H1 (cell line): ENCODE measurements around the gene CRTC1. TPM values are rescaled to one million over a fixed set of nuclear protein-coding genes. Genes with fewer than 3 reads are reported as not detected.
A peak's percentile ranks its signal among the peaks of the same experiment; 100 is the strongest.

Experiments used
- CTCF ChIA-PET: fragments of 300-600 bp; sonication (Branson Sonifier 250); formaldehyde crosslinking; loops from one replicate; lab custom pipeline; 2021; ENCODE audit not compliant: partially characterized antibody; lab: Charles Lee
- POLR2A ChIA-PET: fragments of 300-600 bp; sonication (Branson Sonifier 250); formaldehyde crosslinking; loops from one replicate; lab custom pipeline; 2021; ENCODE audit warnings: inconsistent platforms; ENCODE audit not compliant: partially characterized antibody; lab: Charles Lee
- DNase-seq, 2 experiments: peaks; one replicate each; pipeline versions ENCODE4 v3.0.0 to v3.0.0-alpha.2; 2010 to 2022; ENCODE audit warnings: low spot score in 2 of 2, low read depth in 1 of 2, mixed read lengths in 1 of 2
- FAIRE-seq: peaks from 2 replicates; lab custom pipeline; 2011; peaks lifted over from hg19 to GRCh38; lab: Jason Lieb, UNC
- H2AFZ ChIP-seq: 2 replicates; pipeline ENCODE4 v1.8.1; 2012; ENCODE audit warnings: low read length, inconsistent platforms
- H2AK5ac ChIP-seq: 2 replicates; pipeline ENCODE4 v1.6.1; 2013; ENCODE audit warnings: low read depth, low read length
- H2BK120ac ChIP-seq: replicated peaks from 2 replicates; pipeline ENCODE3; 2013; ENCODE audit warnings: low read depth, low read length, inconsistent platforms
- H2BK12ac ChIP-seq: 2 replicates; pipeline ENCODE4 v1.6.1; 2013; ENCODE audit warnings: low read depth, low read length
- H2BK15ac ChIP-seq: 2 replicates; pipeline ENCODE4 v1.6.1; 2013; ENCODE audit warnings: low read length
- H2BK20ac ChIP-seq: 2 replicates; pipeline ENCODE4 v1.6.1; 2013; ENCODE audit warnings: low read length
- H2BK5ac ChIP-seq: 2 replicates; pipeline ENCODE4 v1.6.1; 2013; ENCODE audit warnings: low read depth, low read length
- H3K14ac ChIP-seq: 2 replicates; pipeline ENCODE4 v1.6.1; 2013; ENCODE audit warnings: inconsistent platforms; ENCODE audit not compliant: insufficient read length
- H3K18ac ChIP-seq: 2 replicates; pipeline ENCODE4 v1.6.1; 2013; ENCODE audit warnings: low read length; ENCODE audit errors: extremely low read depth
- H3K23ac ChIP-seq: 2 replicates; pipeline ENCODE4 v1.6.1; 2013; ENCODE audit warnings: inconsistent platforms; ENCODE audit not compliant: insufficient read length
- H3K23me2 ChIP-seq: 2 replicates; pipeline ENCODE4 v1.6.1; 2013; ENCODE audit warnings: low read depth, low read length
- H3K27ac ChIP-seq: 2 replicates; pipeline ENCODE4 v1.6.1; 2011; ENCODE audit warnings: low read depth, low read length, inconsistent platforms
- H3K27me3 ChIP-seq, 4 experiments: replicated peaks in 1 of 4; 1 replicate in 1 of 4; 2 replicates in 3 of 4; pipeline versions ENCODE4 v1.6.1 to v1.8.1; 2011 to 2013; ENCODE audit warnings: low read length in 3 of 4, mild to moderate bottlenecking in 3 of 4, inconsistent platforms in 2 of 4, mixed read lengths in 2 of 4, moderate library complexity in 1 of 4; ENCODE audit not compliant: control insufficient read depth in 3 of 4, insufficient read depth in 3 of 4; ENCODE audit errors: extremely low read depth in 1 of 4
- H3K36me3 ChIP-seq, 4 experiments: 2 replicates each; pipeline versions ENCODE4 v1.6.1 to v1.8.1; 2011 to 2013; ENCODE audit warnings: mild to moderate bottlenecking in 4 of 4, low read length in 3 of 4, moderate library complexity in 2 of 4, control low read depth in 1 of 4, inconsistent platforms in 1 of 4; ENCODE audit not compliant: insufficient read depth in 4 of 4, control insufficient read depth in 2 of 4
- H3K4ac ChIP-seq: replicated peaks from 2 replicates; pipeline ENCODE3; 2013; ENCODE audit warnings: low read length, low read depth, mixed read lengths, inconsistent platforms; ENCODE audit not compliant: insufficient read length
- H3K4me1 ChIP-seq, 4 experiments: replicated peaks in 1 of 4; 1 replicate in 1 of 4; 2 replicates in 3 of 4; pipeline versions ENCODE4 v1.6.1 to v1.8.1; 2011 to 2013; ENCODE audit warnings: low read length in 3 of 4, inconsistent platforms in 2 of 4, mixed read lengths in 1 of 4; ENCODE audit not compliant: insufficient read depth in 4 of 4, control insufficient read depth in 3 of 4
- H3K4me2 ChIP-seq, 2 experiments: 2 replicates each; pipeline versions ENCODE4 v1.6.1 to v1.8.1; 2011 to 2013; ENCODE audit warnings: low read depth in 2 of 2, low read length in 2 of 2, control low read depth in 1 of 2, inconsistent platforms in 1 of 2, mild to moderate bottlenecking in 1 of 2; ENCODE audit not compliant: insufficient read depth in 1 of 2
- H3K4me3 ChIP-seq, 4 experiments: fragments of 200-600, 300-600 bp in 1 of 4; sonication (generic), shearing (Covaris generic), sonication (Bioruptor Twin) in 1 of 4; 2 replicates each; pipeline versions ENCODE4 v1.5.1 to v1.8.1; 2011 to 2016; ENCODE audit warnings: low read length in 4 of 4, low read depth in 3 of 4, control low read depth in 2 of 4, inconsistent platforms in 2 of 4, mild to moderate bottlenecking in 2 of 4, mixed read lengths in 1 of 4, moderate library complexity in 1 of 4; ENCODE audit not compliant: insufficient read depth in 2 of 4; ENCODE audit errors: extremely low read depth in 1 of 4
- H3K56ac ChIP-seq: replicated peaks from 2 replicates; pipeline ENCODE3; 2013; ENCODE audit warnings: low read depth, mild to moderate bottlenecking, mixed read lengths, low read length, inconsistent platforms; ENCODE audit not compliant: insufficient read length
- H3K79me1 ChIP-seq: 2 replicates; pipeline ENCODE4 v1.6.1; 2013; ENCODE audit warnings: low read depth, low read length, control low read depth
- H3K79me2 ChIP-seq, 2 experiments: 2 replicates each; pipeline versions ENCODE4 v1.6.1 to v1.8.1; 2012 to 2013; ENCODE audit warnings: low read length in 2 of 2, mild to moderate bottlenecking in 2 of 2, inconsistent platforms in 1 of 2; ENCODE audit not compliant: insufficient read depth in 2 of 2, control insufficient read depth in 1 of 2
- H3K9ac ChIP-seq, 4 experiments: replicated peaks in 1 of 4; 1 replicate in 1 of 4; 2 replicates in 3 of 4; pipeline versions ENCODE4 v1.6.1 to v1.8.1; 2011 to 2013; ENCODE audit warnings: low read depth in 3 of 4, low read length in 3 of 4, control low read depth in 2 of 4, mild to moderate bottlenecking in 2 of 4, moderate library complexity in 2 of 4, inconsistent platforms in 1 of 4; ENCODE audit errors: extremely low read depth in 1 of 4
- H3K9me3 ChIP-seq, 2 experiments: 2 replicates each; pipeline versions ENCODE4 v1.6.1 to v1.8.1; 2012 to 2013; ENCODE audit warnings: mild to moderate bottlenecking in 2 of 2, moderate library complexity in 2 of 2, control low read depth in 1 of 2, inconsistent platforms in 1 of 2, low read depth in 1 of 2, low read length in 1 of 2, mixed read lengths in 1 of 2; ENCODE audit not compliant: insufficient read depth in 2 of 2
- H4K20me1 ChIP-seq, 2 experiments: replicated peaks in 1 of 2; 2 replicates each; pipeline versions ENCODE3 to v1.8.1; 2011 to 2013; ENCODE audit warnings: inconsistent platforms in 2 of 2, low read length in 2 of 2, mild to moderate bottlenecking in 1 of 2; ENCODE audit not compliant: insufficient read depth in 2 of 2, control insufficient read depth in 1 of 2
- H4K5ac ChIP-seq: 2 replicates; pipeline ENCODE4 v1.6.1; 2013; ENCODE audit warnings: low read length, low read depth, mixed read lengths, inconsistent platforms; ENCODE audit not compliant: insufficient read length
- H4K8ac ChIP-seq: 2 replicates; pipeline ENCODE4 v1.8.0; 2013; ENCODE audit warnings: mild to moderate bottlenecking, moderate library complexity, low read length, inconsistent platforms; ENCODE audit not compliant: insufficient read depth; ENCODE audit errors: extremely low read depth
- H4K91ac ChIP-seq: replicated peaks from 2 replicates; pipeline ENCODE3; 2013; ENCODE audit warnings: low read length, mixed read lengths, inconsistent platforms; ENCODE audit not compliant: insufficient read length
- BACH1 ChIP-seq: IDR thresholded peaks from 2 replicates; pipeline ENCODE4 v1.6.1; 2012; ENCODE audit warnings: low read length, improper control_type of control experiment
- CBX8 ChIP-seq: fragments of 300-800, 300-1000 bp; sonication (generic); IDR thresholded peaks from 2 replicates; pipeline ENCODE4 v1.7.1; 2016; ENCODE audit warnings: low read depth, low read length, borderline replicate concordance
- EGR1 ChIP-seq: IDR thresholded peaks from 2 replicates; pipeline ENCODE4 v1.6.1; 2011; ENCODE audit warnings: low read depth, low read length, borderline replicate concordance
- HDAC2 ChIP-seq, 2 experiments: fragments of 300-600 bp in 1 of 2; sonication (generic) in 1 of 2; IDR thresholded peaks; 2 replicates each; pipeline ENCODE4 v1.6.1; 2011 to 2012; ENCODE audit warnings: low read depth in 2 of 2, low read length in 2 of 2, mild to moderate bottlenecking in 2 of 2, moderate library complexity in 2 of 2, borderline replicate concordance in 1 of 2, inconsistent platforms in 1 of 2
- JUND ChIP-seq: IDR thresholded peaks from 2 replicates; pipeline ENCODE4 v1.6.1; 2011; ENCODE audit warnings: mild to moderate bottlenecking, improper control_type of control experiment, low read length
- PHF8 ChIP-seq: fragments of 200-600 bp; sonication (generic); conservative IDR thresholded peaks from 2 replicates; pipeline ENCODE4 v1.7.1; 2012; ENCODE audit warnings: low read depth, mild to moderate bottlenecking, inconsistent platforms, low read length, moderate library complexity
- POLR2AphosphoS5 ChIP-seq: IDR thresholded peaks from 2 replicates; pipeline ENCODE4 v1.6.1; 2011; ENCODE audit warnings: low read depth, low read length
- RNF2 ChIP-seq: fragments of 200-900, 300-1000 bp; sonication (generic); IDR thresholded peaks from 2 replicates; pipeline ENCODE4 v1.7.1; 2016; ENCODE audit warnings: borderline replicate concordance, low read depth, mild to moderate bottlenecking, antibody characterized with exemption, low read length; ENCODE audit not compliant: poor library complexity, severe bottlenecking; ENCODE audit errors: missing control alignments
- SIN3A ChIP-seq, 2 experiments: IDR thresholded peaks in 1 of 2; conservative IDR thresholded peaks in 1 of 2; 2 replicates each; pipeline ENCODE4 v1.6.1; 2011 to 2012; ENCODE audit warnings: low read length in 2 of 2, improper control_type of control experiment in 1 of 2, low read depth in 1 of 2, mild to moderate bottlenecking in 1 of 2
- SRF ChIP-seq: IDR thresholded peaks from 2 replicates; pipeline ENCODE4 v1.6.1; 2011; ENCODE audit warnings: mild to moderate bottlenecking, low read depth, low read length, moderate library complexity
- TAF7 ChIP-seq: optimal IDR thresholded peaks from 2 replicates; pipeline ENCODE3; 2011; ENCODE audit warnings: low read depth, mild to moderate bottlenecking, inconsistent platforms, low read length, moderate library complexity, borderline replicate concordance
- USF2 ChIP-seq: IDR thresholded peaks from 2 replicates; pipeline ENCODE4 v1.6.1; 2011; ENCODE audit warnings: low read length, improper control_type of control experiment
- WGBS, 2 experiments: shearing (Covaris generic) in 1 of 2; methylation state at CpG; one replicate each; pipeline versions ENCODE4 v1.1.6 to v1.1.7; 2013 to 2015; ENCODE audit warnings: low lambda C conversion rate in 2 of 2, mixed read lengths in 2 of 2, inconsistent platforms in 1 of 2, low coverage in 1 of 2, missing lambda C conversion rate in 1 of 2; ENCODE audit not compliant: insufficient replicate concordance in 2 of 2, insufficient coverage in 1 of 2, insufficient read length in 1 of 2; ENCODE audit errors: extremely low coverage in 1 of 2, missing lambda C conversion rate in 1 of 2; 5-methylcytosine and 5-hydroxymethylcytosine counted together
- polyA plus RNA-seq, 7 experiments: library from polyadenylated mRNA; depleted of rRNA in 3 of 7; stranded (reverse) in 5 of 7; unstranded in 2 of 7; fragments of >200 nt in 5 of 7; fragments of 200-250 nt in 2 of 7; gene quantifications; 1 replicate in 5 of 7; 2 replicates in 1 of 7; 4 replicates in 1 of 7; pipeline versions ENCODE4 v1.2.1 to v1.2.3, GENCODE V29; 2011 to 2013; ENCODE audit warnings: missing spikeins in 2 of 7, mixed read lengths in 2 of 7
- total RNA-seq: library from RNA; stranded (reverse); fragmentation: NEBNext Ultra II Directional; extraction: Animal tissue kit (Norgen Biotek cat#: 25700); gene quantifications from 2 replicates; pipeline ENCODE4 v1.2.1, GENCODE V29; 2021

CRTC1 gene
- total and polyA plus RNA-seq, 2 of the 8 experiments (the other 6 are each of a cell fraction or from before 2014, with no cell fraction given) = 2.9 to 8.5 TPM

- H3K4me1 ChIP-seq = peaks cover 0 to 3% (median 0%) of the 10 kb centered on the region in 4 experiments; a peak in 1 of 7 replicates
- TF ChIP-seq RNF2 (no peak), PHF8 (no peak), USF2 (no peak), JUND (no peak), SRF (no peak), SIN3A (conservative IDR thresholded peaks at IDR 0.05 in 1 of 2, IDR thresholded peaks at IDR 0.05 in 1 of 2; ENCODE audit: low read depth in 1 of 2, low read length in 2 of 2) (no peak), TAF7 (no peak), BACH1 (no peak), POLR2AphosphoS5 (no peak), CBX8 (no peak), EGR1 (no peak), HDAC2 (IDR thresholded peaks at IDR 0.05; ENCODE audit: borderline replicate concordance in 1 of 2, low read depth in 2 of 2, low read length in 2 of 2) (no peak)
Measured at GRCh38 chr19:18731562-18732008, 48.1 kb downstream of the CRTC1 start.

More at GRCh38 chr19:18731562-18732008, 48.1 kb downstream of the CRTC1 start:
- FAIRE-seq (no peak), DNase-seq (no peak)
- Histone ChIP-seq H2BK15ac (no peak overlapping the region), H4K8ac (no peak overlapping the region), H2BK20ac (no peak overlapping the region), H3K36me3 (no peaks in the 10 kb centered on the region; a peak in 1 of 8 replicates), H3K9me3 (no peaks in the 10 kb centered on the region), H3K18ac (no peak overlapping the region), H3K27me3 (no peaks in the 10 kb centered on the region), H3K4me2 (no peak overlapping the region), H4K20me1 (peaks cover 4 to 8% of the 10 kb centered on the region in 2 experiments), H4K5ac (no peak overlapping the region), H2BK5ac (0 out of 2 replicates have a peak overlapping the region, but pooled peaks have one; percentile 71), H3K79me1 (no peaks in the 10 kb centered on the region), H3K23ac (no peak overlapping the region), H3K56ac (no peak overlapping the region), H2BK12ac (no peak overlapping the region), H2AFZ (no peak overlapping the region), H2BK120ac (no peak overlapping the region), H3K23me2 (no peaks in the 10 kb centered on the region), H3K14ac (no peak overlapping the region), H3K4me3 (no peak overlapping the region), H3K9ac (no peak overlapping the region), H3K4ac (no peak overlapping the region), H3K27ac (no peak overlapping the region), H2AK5ac (no peak overlapping the region), H3K79me2 (no peaks in the 10 kb centered on the region), H4K91ac (no peak overlapping the region)
- ChIA-PET POLR2A (interaction anchor here (1.2 kb wide), 1 partner anchor 11 kb away, joined by 3 read pairs; no protein-coding TSS in a partner anchor), CTCF (interaction anchor here (1.2 to 1.6 kb wide), 3 partner anchors 8 to 10 kb away, joined by 3 to 6 read pairs (median 3); no protein-coding TSS in a partner anchor)
- 93% methylated on average over 9 of the region's 15 CpGs; no CpG with 5 or more reads in 1 of the 2 experiments for WGBS, 2 experiments
